NT2/D1 (cell line): Measurements from ENCODE around the gene PACS2.

Experiments used
- DNase-seq: peaks from one replicate; pipeline ENCODE4 v3.0.0-alpha.2; 2011; ENCODE audit warnings: low read depth, low spot score
- H3K27me3 ChIP-seq: 2 replicates; pipeline ENCODE4 v1.6.0; 2011; ENCODE audit warnings: mild to moderate bottlenecking; ENCODE audit not compliant: insufficient read length, insufficient read depth
- H3K36me3 ChIP-seq: 2 replicates; pipeline ENCODE4 v1.6.1; 2011; ENCODE audit warnings: mild to moderate bottlenecking, low read length, mixed read lengths; ENCODE audit not compliant: insufficient read depth, insufficient read length
- H3K4me1 ChIP-seq: 2 replicates; pipeline ENCODE4 v1.5.1; 2011; ENCODE audit not compliant: insufficient read depth, insufficient read length
- H3K4me3 ChIP-seq: 2 replicates; pipeline ENCODE4 v1.5.1; 2011; ENCODE audit warnings: low read depth; ENCODE audit not compliant: insufficient read length
- H3K9ac ChIP-seq: 2 replicates; pipeline ENCODE4 v1.6.0; 2011; ENCODE audit warnings: low read depth; ENCODE audit not compliant: insufficient read length
- H3K9me3 ChIP-seq: 2 replicates; pipeline ENCODE4 v1.5.1; 2011; ENCODE audit warnings: mild to moderate bottlenecking, low read length; ENCODE audit not compliant: insufficient read depth
- SUZ12 ChIP-seq: IDR thresholded peaks from 2 replicates; pipeline ENCODE4 v1.6.1; 2011; ENCODE audit not compliant: insufficient read length, insufficient read depth; ENCODE audit errors: extremely low read depth
- YY1 ChIP-seq: IDR thresholded peaks from 2 replicates; pipeline ENCODE4 v1.6.1; 2011; ENCODE audit not compliant: insufficient read length, insufficient read depth
- ZNF274 ChIP-seq: IDR thresholded peaks from 2 replicates; pipeline ENCODE4 v1.6.1; 2011; ENCODE audit warnings: mild to moderate bottlenecking, low read depth, low read length

Gene PACS2

GRCh38 chr14:105336477-105337287, 22.1 kb downstream of the PACS2 start:
- H3K4me1 ChIP-seq: peaks cover 13% of the 10 kb centered on the region
- no peak for TF ChIP-seq SUZ12
- no peak for TF ChIP-seq YY1
- no peak for TF ChIP-seq ZNF274
- no peak overlapping the region for H3K9ac ChIP-seq
- no peaks in the 10 kb centered on the region for H3K27me3 ChIP-seq
- peaks cover 9% of the 10 kb centered on the region for H3K36me3 ChIP-seq
- no peaks in the 10 kb centered on the region for H3K9me3 ChIP-seq
- no peak for DNase-seq
- H3K4me3 ChIP-seq: no peak overlapping the region

GRCh38 chr14:105337433-105337832, 22.9 kb downstream of the PACS2 start:
- TF ChIP-seq SUZ12 (no peak), ZNF274 (no peak), YY1 (no peak)
- H3K9ac ChIP-seq: peak overlapping the region; percentile 10
- no peak overlapping the region for H3K4me3 ChIP-seq
- H3K9me3 ChIP-seq: no peaks in the 10 kb centered on the region
- no peaks in the 10 kb centered on the region for H3K27me3 ChIP-seq
- peaks cover 11% of the 10 kb centered on the region for H3K4me1 ChIP-seq
- H3K36me3 ChIP-seq: peaks cover 9% of the 10 kb centered on the region
- no peak for DNase-seq

GRCh38 chr14:105337966-105338741, 23.6 kb downstream of the PACS2 start:
- H3K4me1 ChIP-seq: peaks cover 6% of the 10 kb centered on the region

GRCh38 chr14:105340821-105341733, 26.5 kb downstream of the PACS2 start:
- no peak for TF ChIP-seq SUZ12
- no peak for TF ChIP-seq ZNF274
- no peak for TF ChIP-seq YY1
- Histone ChIP-seq H3K4me1 (peaks cover 3% of the 10 kb centered on the region), H3K4me3 (no peak overlapping the region), H3K36me3 (peaks cover 9% of the 10 kb centered on the region), H3K9me3 (no peaks in the 10 kb centered on the region), H3K9ac (no peak overlapping the region), H3K27me3 (no peaks in the 10 kb centered on the region)
- no peak for DNase-seq

More at GRCh38 chr14:105337966-105338741, 23.6 kb downstream of the PACS2 start:
- no peak overlapping the region for H3K4me3 ChIP-seq
- no peaks in the 10 kb centered on the region for H3K27me3 ChIP-seq
- H3K9me3 ChIP-seq: no peaks in the 10 kb centered on the region
- TF ChIP-seq SUZ12: no peak
- TF ChIP-seq YY1: no peak
- TF ChIP-seq ZNF274: no peak
- no peak for DNase-seq
- peak overlapping the region; percentile 10 for H3K9ac ChIP-seq
- H3K36me3 ChIP-seq: peaks cover 9% of the 10 kb centered on the region

- no peak overlapping the region for H3K9ac ChIP-seq
- DNase-seq: no peak
- no peak for TF ChIP-seq YY1
- TF ChIP-seq SUZ12: no peak
- no peak for TF ChIP-seq ZNF274
Measured at GRCh38 chr14:105343194-105343593, 28.6 kb downstream of the PACS2 start.

GRCh38 chr14:105346200-105346533, 31.6 kb downstream of the PACS2 start:
- TF ChIP-seq ZNF274: no peak
- no peak for TF ChIP-seq SUZ12
- TF ChIP-seq YY1: no peak
- no peaks in the 10 kb centered on the region for H3K36me3 ChIP-seq
- H3K27me3 ChIP-seq: no peaks in the 10 kb centered on the region
- H3K9me3 ChIP-seq: no peaks in the 10 kb centered on the region
- peaks cover 5% of the 10 kb centered on the region for H3K4me1 ChIP-seq
- DNase-seq: no peak
- no peak overlapping the region for H3K4me3 ChIP-seq
- no peak overlapping the region for H3K9ac ChIP-seq

More at GRCh38 chr14:105343194-105343593, 28.6 kb downstream of the PACS2 start:
- Histone ChIP-seq H3K4me1 (peaks cover 5% of the 10 kb centered on the region), H3K36me3 (no peaks in the 10 kb centered on the region), H3K9me3 (no peaks in the 10 kb centered on the region), H3K27me3 (no peaks in the 10 kb centered on the region), H3K4me3 (no peak overlapping the region)
